ENCODE data around the gene PPCDC. TPM values are rescaled to one million over a fixed set of nuclear protein-coding genes. Genes with fewer than 3 reads are reported as not detected.

Gene PPCDC
- total RNA-seq, 1 donor from 2014 or later: 25.0 TPM

DNA sequence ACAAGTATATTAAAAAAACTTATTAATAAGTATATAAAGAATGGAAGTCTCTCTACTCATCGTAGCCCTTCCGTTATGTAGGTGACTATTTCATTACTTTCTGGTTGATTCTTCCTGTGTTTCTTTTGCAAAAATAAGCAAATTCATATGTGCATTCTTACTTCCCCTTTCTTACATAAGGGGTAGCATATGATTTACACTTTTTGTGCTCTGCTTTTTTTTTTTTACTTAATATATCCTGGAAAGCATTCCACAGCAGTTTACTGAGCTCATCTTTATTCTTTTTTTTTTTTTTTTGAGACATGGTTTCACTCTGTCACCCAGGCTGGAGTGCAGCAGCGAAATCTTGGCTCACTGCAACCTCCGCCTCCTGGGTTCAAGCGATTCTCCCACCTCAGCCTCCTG, 15.2 kb upstream of the PPCDC start:
- TF ChIP-seq, protein P1, sequence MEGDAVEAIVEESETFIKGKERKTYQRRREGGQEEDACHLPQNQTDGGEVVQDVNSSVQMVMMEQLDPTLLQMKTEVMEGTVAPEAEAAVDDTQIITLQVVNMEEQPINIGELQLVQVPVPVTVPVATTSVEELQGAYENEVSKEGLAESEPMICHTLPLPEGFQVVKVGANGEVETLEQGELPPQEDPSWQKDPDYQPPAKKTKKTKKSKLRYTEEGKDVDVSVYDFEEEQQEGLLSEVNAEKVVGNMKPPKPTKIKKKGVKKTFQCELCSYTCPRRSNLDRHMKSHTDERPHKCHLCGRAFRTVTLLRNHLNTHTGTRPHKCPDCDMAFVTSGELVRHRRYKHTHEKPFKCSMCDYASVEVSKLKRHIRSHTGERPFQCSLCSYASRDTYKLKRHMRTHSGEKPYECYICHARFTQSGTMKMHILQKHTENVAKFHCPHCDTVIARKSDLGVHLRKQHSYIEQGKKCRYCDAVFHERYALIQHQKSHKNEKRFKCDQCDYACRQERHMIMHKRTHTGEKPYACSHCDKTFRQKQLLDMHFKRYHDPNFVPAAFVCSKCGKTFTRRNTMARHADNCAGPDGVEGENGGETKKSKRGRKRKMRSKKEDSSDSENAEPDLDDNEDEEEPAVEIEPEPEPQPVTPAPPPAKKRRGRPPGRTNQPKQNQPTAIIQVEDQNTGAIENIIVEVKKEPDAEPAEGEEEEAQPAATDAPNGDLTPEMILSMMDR (IDR thresholded peaks at IDR 0.05; ENCODE audit: unreplicated experiment): no peak
- Mint-ChIP-seq H3K4me3 (ENCODE audit: unreplicated experiment) (no peak overlapping the region), H3K9me3 (ENCODE audit: unreplicated experiment) (no peaks in the 10 kb centered on the region), H3K36me3 (ENCODE audit: low read depth, unreplicated experiment) (peaks cover 16% of the 10 kb centered on the region), H3K4me1 (ENCODE audit: unreplicated experiment) (no peaks in the 10 kb centered on the region), H3K27me3 (ENCODE audit: unreplicated experiment) (peaks cover 1% of the 10 kb centered on the region), H3K27ac (ENCODE audit: unreplicated experiment) (no peak overlapping the region)
- DNase-seq (ENCODE audit: low spot score): no peak

DNA sequence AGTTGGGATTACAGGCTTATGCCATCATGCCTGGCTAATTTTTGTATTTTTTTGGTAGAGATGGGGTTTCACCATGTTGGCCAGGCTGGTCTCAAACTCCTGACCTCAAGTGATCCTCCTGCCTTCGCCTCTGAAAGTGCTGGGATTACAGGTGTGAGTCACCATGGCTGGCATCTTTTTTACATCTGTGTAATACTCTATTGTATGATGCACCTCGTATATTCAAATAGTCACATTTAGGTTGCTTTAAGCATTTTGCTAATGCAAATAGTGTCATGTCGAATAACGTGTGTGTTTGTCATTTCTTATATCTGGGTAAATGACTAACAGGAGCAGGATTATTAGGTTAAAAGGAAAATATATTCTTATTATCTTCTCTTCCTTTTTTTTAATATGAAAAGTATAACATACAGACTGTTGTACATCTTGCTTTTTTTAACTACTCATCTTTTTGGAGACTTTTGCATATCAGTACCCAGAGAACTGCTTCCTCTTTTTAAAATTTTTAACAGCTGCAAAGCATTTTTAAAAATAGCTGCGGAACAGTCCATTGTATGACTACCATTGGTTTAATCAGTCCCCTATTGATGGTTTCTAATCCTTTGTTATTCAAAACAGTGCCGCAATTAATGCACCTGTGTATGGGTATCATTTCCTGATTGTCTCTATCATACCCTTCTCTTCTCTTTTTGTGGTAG, 14.6 kb upstream of the PPCDC start:
- no peak overlapping the region for H3K27ac Mint-ChIP-seq (ENCODE audit: unreplicated experiment)
- TF ChIP-seq, protein P1 (IDR thresholded peaks at IDR 0.05; ENCODE audit: unreplicated experiment): no peak
- no peak for DNase-seq (ENCODE audit: low spot score)
- H3K27me3 Mint-ChIP-seq (ENCODE audit: unreplicated experiment): peaks cover 1% of the 10 kb centered on the region
- peaks cover 16% of the 10 kb centered on the region for H3K36me3 Mint-ChIP-seq (ENCODE audit: low read depth, unreplicated experiment)
- no peak overlapping the region for H3K4me3 Mint-ChIP-seq (ENCODE audit: unreplicated experiment)
- H3K9me3 Mint-ChIP-seq (ENCODE audit: unreplicated experiment): no peaks in the 10 kb centered on the region
- peaks cover under 1% of the 10 kb centered on the region for H3K4me1 Mint-ChIP-seq (ENCODE audit: unreplicated experiment)

DNA sequence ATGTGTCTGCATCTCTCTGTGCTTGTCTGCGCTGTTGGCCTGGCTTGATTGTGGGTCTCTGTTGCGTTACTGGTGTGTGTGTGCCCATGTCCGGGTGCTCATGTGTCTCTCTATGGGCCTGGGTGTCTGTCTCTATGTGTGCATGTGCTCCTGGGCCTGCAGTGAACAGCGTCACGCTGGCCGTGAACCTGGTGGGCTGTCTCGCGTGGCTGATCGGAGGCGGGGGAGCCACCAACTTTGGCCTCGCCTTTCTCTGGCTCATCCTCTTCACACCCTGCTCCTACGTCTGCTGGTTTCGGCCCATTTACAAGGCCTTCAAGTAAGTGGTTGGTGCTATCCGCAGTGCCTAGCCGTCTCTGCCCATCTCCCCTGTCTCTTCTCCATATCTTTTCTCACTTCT, 7.0 kb upstream of the PPCDC start:
- peak overlapping the region; percentile 65 for H3K4me3 Mint-ChIP-seq (ENCODE audit: unreplicated experiment)
- TF ChIP-seq, protein P1 (IDR thresholded peaks at IDR 0.05; ENCODE audit: unreplicated experiment): no peak
- H3K27ac Mint-ChIP-seq (ENCODE audit: unreplicated experiment): no peak overlapping the region
- H3K36me3 Mint-ChIP-seq (ENCODE audit: low read depth, unreplicated experiment): peaks cover 25% of the 10 kb centered on the region
- no peaks in the 10 kb centered on the region for H3K9me3 Mint-ChIP-seq (ENCODE audit: unreplicated experiment)
- H3K4me1 Mint-ChIP-seq (ENCODE audit: unreplicated experiment): peaks cover 8% of the 10 kb centered on the region
- DNase-seq (ENCODE audit: low spot score): no peak
- peaks cover 6% of the 10 kb centered on the region for H3K27me3 Mint-ChIP-seq (ENCODE audit: unreplicated experiment)

DNA sequence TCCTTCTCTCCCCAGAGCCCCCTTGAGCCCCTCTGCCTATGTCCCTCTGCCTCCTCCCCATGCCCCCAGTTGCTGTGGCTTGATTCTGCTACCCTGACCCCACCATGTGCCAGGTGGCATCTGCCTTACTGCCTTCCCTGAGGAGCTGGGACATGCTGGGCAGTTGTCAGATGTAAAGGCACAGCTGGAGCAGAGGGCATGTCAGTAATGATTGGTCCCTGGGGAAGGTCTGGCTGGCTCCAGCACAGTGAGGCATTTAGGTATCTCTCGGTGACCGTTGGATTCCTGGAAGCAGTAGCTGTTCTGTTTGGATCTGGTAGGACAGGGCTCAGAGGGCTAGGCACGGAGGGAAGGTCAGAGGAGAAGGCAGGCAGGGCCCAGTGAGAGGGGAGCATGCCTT, 3.5 kb upstream of the PPCDC start:
- no peaks in the 10 kb centered on the region for H3K9me3 Mint-ChIP-seq (ENCODE audit: unreplicated experiment)
- H3K27ac Mint-ChIP-seq (ENCODE audit: unreplicated experiment): no peak overlapping the region
- TF ChIP-seq, protein P1 (IDR thresholded peaks at IDR 0.05; ENCODE audit: unreplicated experiment): no peak
- no peak for DNase-seq (ENCODE audit: low spot score)
- H3K4me1 Mint-ChIP-seq (ENCODE audit: unreplicated experiment): peaks cover 20% of the 10 kb centered on the region
- H3K4me3 Mint-ChIP-seq (ENCODE audit: unreplicated experiment): no peak overlapping the region
- H3K36me3 Mint-ChIP-seq (ENCODE audit: low read depth, unreplicated experiment): peaks cover 17% of the 10 kb centered on the region
- H3K27me3 Mint-ChIP-seq (ENCODE audit: unreplicated experiment): peaks cover 6% of the 10 kb centered on the region

DNA sequence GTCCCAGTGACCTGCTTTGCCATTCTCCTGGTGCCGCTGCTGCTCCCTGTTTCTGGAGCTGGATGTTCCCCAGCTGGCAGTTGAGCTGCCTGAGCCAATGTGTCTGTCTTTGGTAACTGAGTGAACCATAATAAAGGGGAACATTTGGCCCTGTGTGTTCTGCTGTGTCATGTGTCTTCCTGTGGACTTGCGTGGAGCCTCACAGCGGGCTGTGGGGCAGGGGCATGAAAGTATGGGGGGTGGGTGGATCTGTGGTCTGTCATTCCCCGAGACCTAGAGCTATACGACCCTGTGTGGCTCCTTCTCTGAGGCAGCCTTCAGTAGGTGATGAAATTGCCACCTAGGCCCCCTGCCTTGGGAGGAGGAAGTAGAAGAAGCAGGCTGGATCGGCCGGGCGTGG, 2.0 kb upstream of the PPCDC start:
- Mint-ChIP-seq H3K4me3 (ENCODE audit: unreplicated experiment) (no peak overlapping the region), H3K36me3 (ENCODE audit: low read depth, unreplicated experiment) (peaks cover 13% of the 10 kb centered on the region)
- TF ChIP-seq, protein P1 (IDR thresholded peaks at IDR 0.05; ENCODE audit: unreplicated experiment): no peak

More for the DNA sequence above, 2.0 kb upstream of the PPCDC start:
- H3K9me3 Mint-ChIP-seq (ENCODE audit: unreplicated experiment): no peaks in the 10 kb centered on the region
- peaks cover 32% of the 10 kb centered on the region for H3K4me1 Mint-ChIP-seq (ENCODE audit: unreplicated experiment)
- no peak for DNase-seq (ENCODE audit: low spot score)
- H3K27ac Mint-ChIP-seq (ENCODE audit: unreplicated experiment): no peak overlapping the region
- peaks cover 9% of the 10 kb centered on the region for H3K27me3 Mint-ChIP-seq (ENCODE audit: unreplicated experiment)
